K562 (cell line): ENCODE results near the gene ITGA7. TPM values are rescaled to one million over a fixed set of nuclear protein-coding genes. Genes with fewer than 3 reads are reported as not detected.

Experiments
- ARNT ChIP-seq, 2 experiments: fragments of 450-650 bp; IDR thresholded peaks; 2 replicates each; pipeline ENCODE4 v1.6.1; 2016; ENCODE audit warnings: mild to moderate bottlenecking in 1 of 2
- BCL6 ChIP-seq: fragments of 250-450 bp; sonication (Bioruptor Pico); IDR thresholded peaks from 2 replicates; pipeline ENCODE4 v1.4.0; 2020
- CEBPB ChIP-seq: fragments of 450-650 bp; IDR thresholded peaks from 2 replicates; pipeline ENCODE4 v1.6.1; 2016; ENCODE audit warnings: missing genetic modification characterization, missing compliant biosample characterization
- CHD2 ChIP-seq: IDR thresholded peaks from 2 replicates; pipeline ENCODE4 v1.6.1; 2011; ENCODE audit warnings: low read depth, low read length
- DMBX1 ChIP-seq: fragments of 250-450 bp; sonication (Bioruptor Pico); IDR thresholded peaks from 2 replicates; pipeline ENCODE4 v1.8.0; 2022; ENCODE audit warnings: inconsistent platforms, mild to moderate bottlenecking, moderate library complexity, borderline replicate concordance
- HBP1 ChIP-seq: fragments of 450-650 bp; formaldehyde crosslinking; IDR thresholded peaks from 2 replicates; pipeline ENCODE4 v1.4.0; 2022; ENCODE audit warnings: missing genetic modification characterization
- HDAC2 ChIP-seq: fragments of 450-650 bp; IDR thresholded peaks from 2 replicates; pipeline ENCODE4 v1.6.1; 2016; ENCODE audit warnings: mild to moderate bottlenecking
- HES1 ChIP-seq: fragments of 450-650 bp; IDR thresholded peaks from 2 replicates; pipeline ENCODE4 v1.6.1; 2016; ENCODE audit warnings: low read depth, mild to moderate bottlenecking, moderate library complexity
- JUND ChIP-seq, 2 experiments: IDR thresholded peaks; 2 replicates in 1 of 2; 3 replicates in 1 of 2; pipeline ENCODE4 v1.6.1; 2011; ENCODE audit warnings: borderline replicate concordance in 2 of 2, low read depth in 2 of 2, low read length in 2 of 2, improper control_type of control experiment in 1 of 2, missing biosample characterization in 1 of 2, missing genetic modification characterization in 1 of 2, missing genetic modification reagents in 1 of 2
- KLF16 ChIP-seq: IDR thresholded peaks from 2 replicates; pipeline ENCODE4 v1.6.1; 2016; ENCODE audit warnings: antibody characterized with exemption
- PHB2 ChIP-seq: fragments of 450-650 bp; IDR thresholded peaks from 2 replicates; pipeline ENCODE4 v1.6.1; 2017; ENCODE audit warnings: low read depth
- POLR2A ChIP-seq: fragments of 450-650 bp; conservative IDR thresholded peaks from 2 replicates; pipeline ENCODE4 v1.6.1; 2016
- SAFB ChIP-seq: fragments of 200-400 bp; formaldehyde crosslinking; IDR thresholded peaks from 2 replicates; pipeline ENCODE4 v1.6.1; 2017; ENCODE audit warnings: low read depth, low read length, borderline replicate concordance
- TCF7L2 ChIP-seq: fragments of 150-350 bp; IDR thresholded peaks from 2 replicates; pipeline ENCODE4 v1.6.1; 2016; ENCODE audit warnings: low read depth, mild to moderate bottlenecking, low read length, moderate library complexity
- XRCC5 ChIP-seq: fragments of 200-400 bp; formaldehyde crosslinking; IDR thresholded peaks from 2 replicates; pipeline ENCODE4 v1.6.1; 2017; ENCODE audit warnings: low read depth, mild to moderate bottlenecking, low read length
- ZNF444 ChIP-seq: fragments of 250-450 bp; sonication (Bioruptor Pico); IDR thresholded peaks from 2 replicates; pipeline ENCODE4 v1.4.0; 2020; ENCODE audit warnings: mild to moderate bottlenecking, moderate library complexity
- ZNF561 ChIP-seq: fragments of 450-650 bp; formaldehyde crosslinking; conservative IDR thresholded peaks from 2 replicates; pipeline ENCODE4 v1.4.0; 2020; ENCODE audit warnings: mild to moderate bottlenecking, moderate library complexity
- ZNF583 ChIP-seq: fragments of 250-450 bp; sonication (Bioruptor Pico); IDR thresholded peaks from 2 replicates; pipeline ENCODE4 v1.4.0; 2020
- ZNF695 ChIP-seq: fragments of 450-650 bp; formaldehyde crosslinking; IDR thresholded peaks from 2 replicates; pipeline ENCODE4 v1.4.0; 2020; ENCODE audit warnings: mild to moderate bottlenecking, moderate library complexity
- polyA plus RNA-seq, 8 experiments: library from polyadenylated mRNA; depleted of rRNA in 4 of 8; stranded (reverse) in 5 of 8; unstranded in 3 of 8; fragments of >200 nt; fragmentation: Nextera tagmentation in 2 of 8; fragmentation: Illumina TruSeq in 1 of 8; extraction: Ambion mirVana in 2 of 8; extraction: Trizol in 1 of 8; gene quantifications; 2 replicates each; pipeline versions ENCODE4 v1.2.1 to v1.2.3, GENCODE V29; 2011 to 2014; ENCODE audit warnings: inconsistent platforms in 1 of 8, missing spikeins in 1 of 8
- total RNA-seq, 7 experiments: library from RNA; depleted of rRNA in 6 of 7; stranded (reverse); fragments of >200 nt in 6 of 7; fragmentation: Illumina TruSeq in 2 of 7; extraction: Trizol in 2 of 7; gene quantifications; 2 replicates each; pipeline versions ENCODE4 v1.2.1 to v1.2.3, GENCODE V29; 2011 to 2021; ENCODE audit warnings: low replicate concordance in 1 of 7
- TF ChIP-seq, protein P1 (sequence below): fragments of 250-450 bp; sonication (Bioruptor Pico); IDR thresholded peaks from 2 replicates; pipeline ENCODE4 v1.6.1; 2021; ENCODE audit warnings: mild to moderate bottlenecking
- TF ChIP-seq, protein P2 (sequence below): sonication (generic); formaldehyde crosslinking; IDR thresholded peaks from 2 replicates; pipeline ENCODE4 v1.8.0; 2023; ENCODE audit warnings: missing genetic modification reagents, mild to moderate bottlenecking, borderline replicate concordance

ITGA7 gene
- total and polyA plus RNA-seq, 9 of the 15 experiments (the other 6 are each of a cell fraction or from before 2014, with no cell fraction given): 0.11 to 2.3 (median 0.56) TPM; not detected in 1

DNA sequence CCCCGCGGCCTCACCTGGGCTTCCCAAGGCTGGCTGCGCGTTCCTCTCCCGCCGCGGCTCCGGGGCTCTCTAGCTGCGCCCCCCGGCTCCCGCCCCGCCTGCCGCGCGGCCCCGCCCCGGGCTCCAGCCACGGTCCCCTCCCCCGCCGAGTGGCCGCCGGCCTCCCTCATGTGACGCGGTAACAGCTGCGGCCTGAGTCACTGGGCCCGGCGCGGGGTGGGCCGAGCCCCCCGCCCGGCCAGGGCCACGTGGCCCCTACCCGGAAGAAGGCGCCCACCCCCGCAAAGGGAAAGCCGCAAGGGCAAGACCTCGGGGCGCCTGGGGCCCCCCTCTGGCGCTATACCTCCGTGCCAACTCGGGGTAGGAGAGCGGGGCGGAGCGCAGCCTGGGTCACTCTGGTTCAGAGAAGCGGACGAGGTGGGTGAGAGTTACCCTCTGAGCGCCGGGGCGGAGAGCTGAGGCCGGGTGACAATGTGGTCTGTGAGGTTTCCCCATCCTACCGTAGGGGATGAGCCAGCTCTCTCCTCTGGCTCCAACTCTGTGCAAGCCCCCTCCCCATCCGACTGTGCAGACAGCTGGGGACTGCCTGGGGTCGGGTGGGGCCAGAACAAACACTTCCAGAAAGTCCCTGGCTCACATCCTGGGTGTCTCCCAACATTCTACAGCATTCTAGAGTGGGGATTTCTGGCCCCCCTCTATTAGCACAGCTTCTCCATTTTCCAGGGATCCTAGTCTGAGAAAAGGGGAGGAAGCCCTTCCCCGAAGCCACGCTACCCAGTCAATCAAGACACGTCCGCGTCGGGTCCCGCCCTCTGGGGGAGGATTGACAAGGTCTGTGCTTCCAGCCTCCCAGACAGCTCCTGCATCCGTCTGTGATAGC, 21.5 kb upstream of the ITGA7 start, which contains the start of gene CD63 (continued):
- TF ChIP-seq ZNF695 (CRISPR knock-in tag): no peak
- peak; percentile 96 for TF ChIP-seq JUND (IDR thresholded peaks at IDR 0.05; ENCODE audit: borderline replicate concordance, low read depth, low read length)
- peak; percentile 82; the same call in 1 of the 3 replicates for TF ChIP-seq JUND (tag; IDR thresholded peaks at IDR 0.05; ENCODE audit: borderline replicate concordance, low read depth, low read length)
- TF ChIP-seq POLR2A: peak; percentile 74
- TF ChIP-seq HDAC2: peak; percentile 69
- peak; percentile 49; the same call in 1 of the 2 replicates for TF ChIP-seq PHB2
- TF ChIP-seq CEBPB (tag): 0 out of 2 replicates have a peak, but pooled peaks have one; percentile 8
- peak; percentile 21; the same call in 1 of the 2 replicates for TF ChIP-seq ZNF583 (CRISPR knock-in tag)
- 0 out of 4 replicates have a peak, but pooled peaks of 1 of the 2 experiments have one; percentile 48 for TF ChIP-seq ARNT (IDR thresholded peaks at IDR 0.05)
- 0 out of 2 replicates have a peak, but pooled peaks have one; percentile 39 for TF ChIP-seq HES1
- TF ChIP-seq BCL6 (CRISPR knock-in tag): no peak
- TF ChIP-seq KLF16: peak; percentile 64; the same call in 1 of the 2 replicates
- no peak; the same call in 1 of the 2 replicates for TF ChIP-seq XRCC5
- TF ChIP-seq, protein P1, sequence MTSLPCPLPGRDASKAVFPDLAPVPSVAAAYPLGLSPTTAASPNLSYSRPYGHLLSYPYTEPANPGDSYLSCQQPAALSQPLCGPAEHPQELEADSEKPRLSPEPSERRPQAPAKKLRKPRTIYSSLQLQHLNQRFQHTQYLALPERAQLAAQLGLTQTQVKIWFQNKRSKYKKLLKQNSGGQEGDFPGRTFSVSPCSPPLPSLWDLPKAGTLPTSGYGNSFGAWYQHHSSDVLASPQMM: no peak
- TF ChIP-seq, protein P2, sequence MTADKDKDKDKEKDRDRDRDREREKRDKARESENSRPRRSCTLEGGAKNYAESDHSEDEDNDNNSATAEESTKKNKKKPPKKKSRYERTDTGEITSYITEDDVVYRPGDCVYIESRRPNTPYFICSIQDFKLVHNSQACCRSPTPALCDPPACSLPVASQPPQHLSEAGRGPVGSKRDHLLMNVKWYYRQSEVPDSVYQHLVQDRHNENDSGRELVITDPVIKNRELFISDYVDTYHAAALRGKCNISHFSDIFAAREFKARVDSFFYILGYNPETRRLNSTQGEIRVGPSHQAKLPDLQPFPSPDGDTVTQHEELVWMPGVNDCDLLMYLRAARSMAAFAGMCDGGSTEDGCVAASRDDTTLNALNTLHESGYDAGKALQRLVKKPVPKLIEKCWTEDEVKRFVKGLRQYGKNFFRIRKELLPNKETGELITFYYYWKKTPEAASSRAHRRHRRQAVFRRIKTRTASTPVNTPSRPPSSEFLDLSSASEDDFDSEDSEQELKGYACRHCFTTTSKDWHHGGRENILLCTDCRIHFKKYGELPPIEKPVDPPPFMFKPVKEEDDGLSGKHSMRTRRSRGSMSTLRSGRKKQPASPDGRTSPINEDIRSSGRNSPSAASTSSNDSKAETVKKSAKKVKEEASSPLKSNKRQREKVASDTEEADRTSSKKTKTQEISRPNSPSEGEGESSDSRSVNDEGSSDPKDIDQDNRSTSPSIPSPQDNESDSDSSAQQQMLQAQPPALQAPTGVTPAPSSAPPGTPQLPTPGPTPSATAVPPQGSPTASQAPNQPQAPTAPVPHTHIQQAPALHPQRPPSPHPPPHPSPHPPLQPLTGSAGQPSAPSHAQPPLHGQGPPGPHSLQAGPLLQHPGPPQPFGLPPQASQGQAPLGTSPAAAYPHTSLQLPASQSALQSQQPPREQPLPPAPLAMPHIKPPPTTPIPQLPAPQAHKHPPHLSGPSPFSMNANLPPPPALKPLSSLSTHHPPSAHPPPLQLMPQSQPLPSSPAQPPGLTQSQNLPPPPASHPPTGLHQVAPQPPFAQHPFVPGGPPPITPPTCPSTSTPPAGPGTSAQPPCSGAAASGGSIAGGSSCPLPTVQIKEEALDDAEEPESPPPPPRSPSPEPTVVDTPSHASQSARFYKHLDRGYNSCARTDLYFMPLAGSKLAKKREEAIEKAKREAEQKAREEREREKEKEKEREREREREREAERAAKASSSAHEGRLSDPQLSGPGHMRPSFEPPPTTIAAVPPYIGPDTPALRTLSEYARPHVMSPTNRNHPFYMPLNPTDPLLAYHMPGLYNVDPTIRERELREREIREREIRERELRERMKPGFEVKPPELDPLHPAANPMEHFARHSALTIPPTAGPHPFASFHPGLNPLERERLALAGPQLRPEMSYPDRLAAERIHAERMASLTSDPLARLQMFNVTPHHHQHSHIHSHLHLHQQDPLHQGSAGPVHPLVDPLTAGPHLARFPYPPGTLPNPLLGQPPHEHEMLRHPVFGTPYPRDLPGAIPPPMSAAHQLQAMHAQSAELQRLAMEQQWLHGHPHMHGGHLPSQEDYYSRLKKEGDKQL (CRISPR knock-in tag): 0 out of 2 replicates have a peak, but pooled peaks have one; percentile 40
- TF ChIP-seq CHD2: no peak
- TF ChIP-seq ZNF444: no peak
- no peak for TF ChIP-seq ZNF561 (CRISPR knock-in tag)
- no peak for TF ChIP-seq TCF7L2
- TF ChIP-seq SAFB: no peak
- TF ChIP-seq HBP1 (CRISPR knock-in tag): no peak
- TF ChIP-seq DMBX1 (CRISPR knock-in tag): no peak
